ENCODE measurements around the gene KCNS3.

GRCh38 chr2:17873021-17873420 lies 5.4 kb upstream of the KCNS3 start:
- TF ChIP-seq, protein P1, sequence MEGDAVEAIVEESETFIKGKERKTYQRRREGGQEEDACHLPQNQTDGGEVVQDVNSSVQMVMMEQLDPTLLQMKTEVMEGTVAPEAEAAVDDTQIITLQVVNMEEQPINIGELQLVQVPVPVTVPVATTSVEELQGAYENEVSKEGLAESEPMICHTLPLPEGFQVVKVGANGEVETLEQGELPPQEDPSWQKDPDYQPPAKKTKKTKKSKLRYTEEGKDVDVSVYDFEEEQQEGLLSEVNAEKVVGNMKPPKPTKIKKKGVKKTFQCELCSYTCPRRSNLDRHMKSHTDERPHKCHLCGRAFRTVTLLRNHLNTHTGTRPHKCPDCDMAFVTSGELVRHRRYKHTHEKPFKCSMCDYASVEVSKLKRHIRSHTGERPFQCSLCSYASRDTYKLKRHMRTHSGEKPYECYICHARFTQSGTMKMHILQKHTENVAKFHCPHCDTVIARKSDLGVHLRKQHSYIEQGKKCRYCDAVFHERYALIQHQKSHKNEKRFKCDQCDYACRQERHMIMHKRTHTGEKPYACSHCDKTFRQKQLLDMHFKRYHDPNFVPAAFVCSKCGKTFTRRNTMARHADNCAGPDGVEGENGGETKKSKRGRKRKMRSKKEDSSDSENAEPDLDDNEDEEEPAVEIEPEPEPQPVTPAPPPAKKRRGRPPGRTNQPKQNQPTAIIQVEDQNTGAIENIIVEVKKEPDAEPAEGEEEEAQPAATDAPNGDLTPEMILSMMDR (conservative IDR thresholded peaks at IDR 0.05) = no peak
- TF ChIP-seq EZH2 (IDR thresholded peaks at IDR 0.05; ENCODE audit: low read depth) = no peak

Data from PC-9 (cell line).